ENCODE results near the gene SERPINI1.

Gene SERPINI1

GRCh38 chr3:167858865-167859264 lies 123.3 kb downstream of the SERPINI1 start:
- Histone ChIP-seq H3K9me2 (replicated peaks; ENCODE audit: low read depth, low read length) (no peaks in the 10 kb centered on the region), H3K9ac (ENCODE audit: low read depth, low read length, poor library complexity, severe bottlenecking) (no peak overlapping the region), H3K27me3 (ENCODE audit: insufficient read depth, low read length, poor library complexity, severe bottlenecking) (peaks cover 17% of the 10 kb centered on the region), H3K36me3 (ENCODE audit: insufficient read depth, low read length) (no peaks in the 10 kb centered on the region), H3K4me2 (ENCODE audit: low read depth, low read length, poor library complexity, severe bottlenecking) (no peak overlapping the region), H3F3A (ENCODE audit: low read depth) (no peaks in the 10 kb centered on the region), H3K4me1 (ENCODE audit: insufficient read depth, low read length, poor library complexity, severe bottlenecking) (peaks cover 7% of the 10 kb centered on the region), H3K4me3 (ENCODE audit: low read length, poor library complexity, severe bottlenecking) (no peak overlapping the region), H3K79me2 (ENCODE audit: insufficient read depth, low read length) (no peaks in the 10 kb centered on the region), H3K9me3 (ENCODE audit: insufficient read depth, low read depth, low read length) (no peaks in the 10 kb centered on the region), H2AFZ (ENCODE audit: low read length) (no peak overlapping the region), H4K20me1 (ENCODE audit: insufficient read depth, low read length, poor library complexity, severe bottlenecking) (no peaks in the 10 kb centered on the region)
- TF ChIP-seq CTCF (conservative IDR thresholded peaks at IDR 0.05; ENCODE audit: low read length), result no peak
- TF ChIP-seq EZH2phosphoT487 (IDR thresholded peaks at IDR 0.05; ENCODE audit: borderline replicate concordance), result no peak

DNA sequence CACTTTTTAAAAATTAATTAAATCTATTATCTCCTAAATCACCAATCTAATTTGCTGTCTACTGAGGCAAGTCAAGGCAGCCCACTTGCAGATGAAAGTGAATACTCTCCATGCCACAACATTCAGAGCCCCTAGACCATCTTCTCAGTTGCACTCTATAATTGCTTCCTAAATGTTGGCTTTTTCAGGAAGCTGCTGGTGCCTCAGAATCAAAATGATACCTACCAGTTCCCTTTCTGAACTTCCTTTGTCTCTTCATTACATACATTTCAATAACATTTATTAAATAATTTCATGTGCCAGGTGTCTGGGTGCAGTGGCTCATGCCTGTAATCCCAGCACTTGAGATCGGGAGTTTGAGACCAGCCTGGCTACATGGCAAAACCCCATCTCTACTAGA lies 124.1 kb downstream of the SERPINI1 start:
- no peak overlapping the region for H2AFZ ChIP-seq (ENCODE audit: low read length)
- no peak overlapping the region for H3K9ac ChIP-seq (ENCODE audit: low read depth, low read length, poor library complexity, severe bottlenecking)
- H3K4me3 ChIP-seq (ENCODE audit: low read length, poor library complexity, severe bottlenecking), result no peak overlapping the region
- H3F3A ChIP-seq (ENCODE audit: low read depth), result no peaks in the 10 kb centered on the region
- H3K79me2 ChIP-seq (ENCODE audit: insufficient read depth, low read length), result no peaks in the 10 kb centered on the region
- H3K9me3 ChIP-seq (ENCODE audit: insufficient read depth, low read depth, low read length), result no peaks in the 10 kb centered on the region
- H3K9me2 ChIP-seq (replicated peaks; ENCODE audit: low read depth, low read length), result no peaks in the 10 kb centered on the region
- no peak overlapping the region for H3K4me2 ChIP-seq (ENCODE audit: low read depth, low read length, poor library complexity, severe bottlenecking)
- H3K36me3 ChIP-seq (ENCODE audit: insufficient read depth, low read length), result no peaks in the 10 kb centered on the region
- H3K27me3 ChIP-seq (ENCODE audit: insufficient read depth, low read length, poor library complexity, severe bottlenecking), result peaks cover 17% of the 10 kb centered on the region
- H3K4me1 ChIP-seq (ENCODE audit: insufficient read depth, low read length, poor library complexity, severe bottlenecking), result peaks cover 7% of the 10 kb centered on the region
- TF ChIP-seq CTCF (conservative IDR thresholded peaks at IDR 0.05; ENCODE audit: low read length) (no peak), EZH2phosphoT487 (IDR thresholded peaks at IDR 0.05; ENCODE audit: borderline replicate concordance) (no peak)
- no peaks in the 10 kb centered on the region for H4K20me1 ChIP-seq (ENCODE audit: insufficient read depth, low read length, poor library complexity, severe bottlenecking)

DNA sequence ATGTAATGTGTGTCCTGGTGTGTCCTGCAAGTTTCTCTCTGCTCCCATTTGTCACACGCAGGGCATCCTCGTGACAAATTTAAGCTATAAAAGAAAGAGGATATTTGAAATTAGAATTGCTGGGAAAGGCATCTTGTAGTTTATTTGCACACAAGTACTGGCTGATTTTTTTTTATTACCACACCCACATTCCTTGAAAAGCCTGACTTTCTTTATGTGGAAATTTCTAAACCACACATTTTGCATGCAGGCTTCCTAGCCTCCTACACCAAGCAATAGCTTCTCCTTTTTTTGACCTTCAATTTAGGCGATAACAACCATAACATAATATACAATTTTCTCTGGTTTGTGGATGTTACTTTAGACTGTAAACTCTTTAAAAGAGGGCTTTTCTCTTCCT lies 126.1 kb downstream of the SERPINI1 start:
- Histone ChIP-seq H4K20me1 (ENCODE audit: insufficient read depth, low read length, poor library complexity, severe bottlenecking) (no peaks in the 10 kb centered on the region), H2AFZ (ENCODE audit: low read length) (no peak overlapping the region), H3K9me3 (ENCODE audit: insufficient read depth, low read depth, low read length) (no peaks in the 10 kb centered on the region), H3F3A (ENCODE audit: low read depth) (no peaks in the 10 kb centered on the region), H3K36me3 (ENCODE audit: insufficient read depth, low read length) (no peaks in the 10 kb centered on the region), H3K79me2 (ENCODE audit: insufficient read depth, low read length) (no peaks in the 10 kb centered on the region), H3K4me2 (ENCODE audit: low read depth, low read length, poor library complexity, severe bottlenecking) (no peak overlapping the region), H3K27me3 (ENCODE audit: insufficient read depth, low read length, poor library complexity, severe bottlenecking) (peaks cover 9% of the 10 kb centered on the region), H3K4me1 (ENCODE audit: insufficient read depth, low read length, poor library complexity, severe bottlenecking) (peaks cover 7% of the 10 kb centered on the region), H3K9ac (ENCODE audit: low read depth, low read length, poor library complexity, severe bottlenecking) (no peak overlapping the region), H3K4me3 (ENCODE audit: low read length, poor library complexity, severe bottlenecking) (no peak overlapping the region), H3K9me2 (replicated peaks; ENCODE audit: low read depth, low read length) (no peaks in the 10 kb centered on the region)
- TF ChIP-seq EZH2phosphoT487 (IDR thresholded peaks at IDR 0.05; ENCODE audit: borderline replicate concordance), result no peak
- no peak for TF ChIP-seq CTCF (conservative IDR thresholded peaks at IDR 0.05; ENCODE audit: low read length)
